Liver (tissue), 9 donors: Measurements from ENCODE around the gene SCOC. TPM values are rescaled to one million over a fixed set of nuclear protein-coding genes. Genes with fewer than 3 reads are reported as not detected.

Source experiments
- DNase-seq: peaks from one replicate; pipeline ENCODE4 v3.0.0-alpha.2; 2017; ENCODE audit warnings: low spot score
- H3K27ac ChIP-seq, 2 donors: one replicate each; pipeline ENCODE4 v1.7.0; 2013; ENCODE audit warnings: inconsistent platforms in 2 of 2, low read length in 2 of 2, control low read depth in 1 of 2, low read depth in 1 of 2, mild to moderate bottlenecking in 1 of 2
- H3K27me3 ChIP-seq, 4 donors: one replicate each; pipeline versions ENCODE4 v1.6.1 to v1.7.0; 2013; ENCODE audit warnings: low read length in 3 of 4, inconsistent platforms in 1 of 4, mild to moderate bottlenecking in 1 of 4, moderate library complexity in 1 of 4; ENCODE audit not compliant: control insufficient read depth in 4 of 4, insufficient read depth in 4 of 4
- H3K36me3 ChIP-seq, 4 donors: one replicate each; pipeline versions ENCODE4 v1.6.1 to v1.7.0; 2013; ENCODE audit warnings: low read length in 3 of 4, mild to moderate bottlenecking in 3 of 4, low read depth in 1 of 4, moderate library complexity in 1 of 4; ENCODE audit not compliant: control insufficient read depth in 4 of 4, insufficient read depth in 3 of 4
- H3K4me1 ChIP-seq, 4 donors: one replicate each; pipeline versions ENCODE4 v1.6.1 to v1.7.0; 2013; ENCODE audit warnings: low read length in 3 of 4, mild to moderate bottlenecking in 3 of 4, moderate library complexity in 1 of 4; ENCODE audit not compliant: control insufficient read depth in 4 of 4, insufficient read depth in 4 of 4
- H3K4me3 ChIP-seq, 3 donors: one replicate each; pipeline versions ENCODE4 v1.6.1 to v1.7.0; 2013; ENCODE audit warnings: low read length in 3 of 3, control low read depth in 1 of 3, low read depth in 1 of 3, mild to moderate bottlenecking in 1 of 3
- H3K9ac ChIP-seq, 2 donors: one replicate each; pipeline ENCODE4 v1.7.0; 2013; ENCODE audit warnings: low read length in 2 of 2, mild to moderate bottlenecking in 2 of 2, moderate library complexity in 2 of 2, control low read depth in 1 of 2, low read depth in 1 of 2
- H3K9me3 ChIP-seq, 4 donors: one replicate each; pipeline versions ENCODE4 v1.6.1 to v1.7.0; 2013; ENCODE audit warnings: low read length in 3 of 4; ENCODE audit not compliant: control insufficient read depth in 4 of 4
- ATF3 ChIP-seq: IDR thresholded peaks from 2 replicates; pipeline ENCODE4 v1.6.1; 2016; ENCODE audit warnings: antibody characterized with exemption
- CTCF ChIP-seq: fragments of 150-350 bp; IDR thresholded peaks from 2 replicates; pipeline ENCODE4 v1.5.1; 2017; ENCODE audit warnings: improper control_type of control experiment, low read depth, low read length; ENCODE audit not compliant: missing input control
- EGR1 ChIP-seq, 2 donors: IDR thresholded peaks; 2 replicates each; pipeline ENCODE4 v1.6.1; 2016 to 2018; ENCODE audit warnings: antibody characterized with exemption in 2 of 2, low read depth in 2 of 2
- FOXA1 ChIP-seq: IDR thresholded peaks from 2 replicates; pipeline ENCODE4 v1.6.1; 2016; ENCODE audit warnings: antibody characterized with exemption
- FOXA2 ChIP-seq: IDR thresholded peaks from 2 replicates; pipeline ENCODE4 v1.6.1; 2016; ENCODE audit warnings: antibody characterized with exemption
- GABPA ChIP-seq, 2 donors: IDR thresholded peaks in 1 of 2; conservative IDR thresholded peaks in 1 of 2; 2 replicates each; pipeline ENCODE4 v1.6.1; 2016; ENCODE audit warnings: antibody characterized with exemption in 2 of 2, mild to moderate bottlenecking in 1 of 2, moderate library complexity in 1 of 2
- HNF4A ChIP-seq, 2 donors: conservative IDR thresholded peaks; 2 replicates each; pipeline ENCODE4 v1.6.1; 2016; ENCODE audit warnings: antibody characterized with exemption in 2 of 2, mild to moderate bottlenecking in 2 of 2
- HNF4G ChIP-seq: IDR thresholded peaks from 2 replicates; pipeline ENCODE4 v1.6.1; 2016; ENCODE audit warnings: antibody characterized with exemption
- JUND ChIP-seq, 2 donors: IDR thresholded peaks; 2 replicates each; pipeline ENCODE4 v1.6.1; 2016; ENCODE audit warnings: antibody characterized with exemption in 2 of 2
- MAX ChIP-seq: IDR thresholded peaks from 2 replicates; pipeline ENCODE4 v1.6.1; 2016; ENCODE audit warnings: antibody characterized with exemption
- NR2F2 ChIP-seq: IDR thresholded peaks from 2 replicates; pipeline ENCODE4 v1.6.1; 2016; ENCODE audit warnings: antibody characterized with exemption
- RAD21 ChIP-seq, 2 donors: IDR thresholded peaks; 2 replicates each; pipeline ENCODE4 v1.6.1; 2016; ENCODE audit warnings: antibody characterized with exemption in 2 of 2, mild to moderate bottlenecking in 2 of 2
- REST ChIP-seq: IDR thresholded peaks from 2 replicates; pipeline ENCODE4 v1.6.1; 2016; ENCODE audit warnings: antibody characterized with exemption, mild to moderate bottlenecking
- RXRA ChIP-seq, 2 donors: IDR thresholded peaks; 2 replicates each; pipeline ENCODE4 v1.6.1; 2017 to 2018; ENCODE audit warnings: antibody characterized with exemption in 2 of 2, mild to moderate bottlenecking in 1 of 2
- SP1 ChIP-seq: IDR thresholded peaks from 2 replicates; pipeline ENCODE4 v1.6.1; 2018; ENCODE audit warnings: antibody characterized with exemption, mild to moderate bottlenecking
- TAF1 ChIP-seq: conservative IDR thresholded peaks from 2 replicates; pipeline ENCODE4 v1.6.1; 2016; ENCODE audit warnings: antibody characterized with exemption, mild to moderate bottlenecking
- YY1 ChIP-seq: IDR thresholded peaks from 2 replicates; pipeline ENCODE4 v1.6.1; 2016; ENCODE audit warnings: antibody characterized with exemption, mild to moderate bottlenecking
- ZBTB33 ChIP-seq: IDR thresholded peaks from 2 replicates; pipeline ENCODE4 v1.6.1; 2016; ENCODE audit warnings: antibody characterized with exemption
- WGBS: extraction: QIAGEN DNeasy Blood & Tissue Kit; methylation state at CpG from one replicate; pipeline ENCODE4 v1.1.7; 2013; 5-methylcytosine and 5-hydroxymethylcytosine counted together
- polyA plus RNA-seq, 2 donors: library from polyadenylated mRNA; stranded (reverse) in 1 of 2; unstranded in 1 of 2; fragments of 200-250 nt in 1 of 2; fragments of >200 nt in 1 of 2; fragmentation: Nextera tagmentation in 1 of 2; extraction: Ambion mirVana in 1 of 2; gene quantifications; one replicate each; pipeline versions ENCODE4 v1.2.1 to v1.2.3, GENCODE V29; 2013 to 2015
- total RNA-seq, 2 donors: library from RNA; depleted of rRNA; stranded (reverse); fragments of >200 nt; gene quantifications; one replicate each; pipeline ENCODE4 v1.2.3, GENCODE V29; 2014
- donor health status: healthy.
- donor health status: healthy.
- donor health status: healthy.
- donor health status: healthy.
- donor health status: healthy.

Gene SCOC
- total and polyA plus RNA-seq, 4 donors: 22.4 to 35.0 (median 27.2) TPM

GRCh38 chr4:140331876-140332275, 41.6 kb upstream of the SCOC start:
- Histone ChIP-seq H3K27me3 (no peaks in the 10 kb centered on the region), H3K4me1 (no peaks in the 10 kb centered on the region), H3K9ac (no peak overlapping the region), H3K4me3 (no peak overlapping the region), H3K9me3 (no peaks in the 10 kb centered on the region), H3K36me3 (no peaks in the 10 kb centered on the region), H3K27ac (no peak overlapping the region)
- TF ChIP-seq REST: no peak
- TF ChIP-seq HNF4G: no peak
- no peak for TF ChIP-seq CTCF
- no peak for TF ChIP-seq TAF1
- no peak for TF ChIP-seq SP1
- TF ChIP-seq RXRA (IDR thresholded peaks at IDR 0.05): no peak
- no peak for TF ChIP-seq FOXA1
- TF ChIP-seq GABPA (IDR thresholded peaks at IDR 0.05 in 1 of 2, conservative IDR thresholded peaks at IDR 0.05 in 1 of 2): no peak
- no peak for TF ChIP-seq HNF4A (conservative IDR thresholded peaks at IDR 0.05)
- no peak for DNase-seq
- WGBS: 97% methylated on average over 5 of the region's 5 CpGs

GRCh38 chr4:140332734-140333133, 40.7 kb upstream of the SCOC start:
- H3K36me3 ChIP-seq: no peaks in the 10 kb centered on the region
- DNase-seq: no peak
- no peak overlapping the region for H3K4me3 ChIP-seq
- TF ChIP-seq ATF3 (no peak), RXRA (IDR thresholded peaks at IDR 0.05) (no peak), FOXA2 (no peak), EGR1 (IDR thresholded peaks at IDR 0.05; ENCODE audit: low read depth in 2 of 2) (no peak), ZBTB33 (no peak), RAD21 (IDR thresholded peaks at IDR 0.05) (no peak), HNF4G (no peak), SP1 (no peak), MAX (no peak), CTCF (no peak), TAF1 (no peak), NR2F2 (no peak), REST (no peak), HNF4A (conservative IDR thresholded peaks at IDR 0.05) (no peak), JUND (IDR thresholded peaks at IDR 0.05) (no peak), FOXA1 (no peak), YY1 (no peak), GABPA (IDR thresholded peaks at IDR 0.05 in 1 of 2, conservative IDR thresholded peaks at IDR 0.05 in 1 of 2) (no peak)
- H3K27ac ChIP-seq: no peak overlapping the region
- no peaks in the 10 kb centered on the region for H3K4me1 ChIP-seq
- no peaks in the 10 kb centered on the region for H3K9me3 ChIP-seq
- H3K27me3 ChIP-seq: no peaks in the 10 kb centered on the region
- WGBS: 92% methylated on average over 2 of the region's 2 CpGs
- H3K9ac ChIP-seq: no peak overlapping the region
